Ascending aorta (tissue), 2 donors: ENCODE data around the gene MBD4. TPM values are rescaled to one million over a fixed set of nuclear protein-coding genes. Genes with fewer than 3 reads are reported as not detected.
"Not testable (repeated sequence)": the region's sequence is repeated elsewhere in the genome, so short reads cannot be mapped to it uniquely, and the experiment has no call there.

ENCODE experiments used
- DNase-seq, 2 donors: peaks; one replicate each; pipeline ENCODE4 v3.0.0-alpha.2; 2019; ENCODE audit warnings: low spot score in 2 of 2
- H3K27ac ChIP-seq, 2 donors: fragments of 200-600 bp; sonication (generic); one replicate each; pipeline ENCODE4 v1.5.1; 2016 to 2017; ENCODE audit warnings: mild to moderate bottlenecking in 1 of 2
- H3K27me3 ChIP-seq: fragments of 200-600 bp; sonication (generic); one replicate; pipeline ENCODE4 v1.5.1; 2017
- H3K36me3 ChIP-seq, 2 donors: fragments of 200-600 bp; sonication (generic); one replicate each; pipeline ENCODE4 v1.5.1; 2016
- H3K4me1 ChIP-seq, 2 donors: fragments of 200-600 bp; sonication (generic); one replicate each; pipeline ENCODE4 v1.5.1; 2016 to 2017; ENCODE audit warnings: mild to moderate bottlenecking in 1 of 2
- H3K4me3 ChIP-seq, 2 donors: fragments of 200-600 bp; sonication (generic); one replicate each; pipeline ENCODE4 v1.5.1; 2016 to 2017; ENCODE audit warnings: mild to moderate bottlenecking in 1 of 2
- H3K9me3 ChIP-seq, 2 donors: fragments of 200-600 bp; sonication (generic); one replicate each; pipeline ENCODE4 v1.5.1; 2016
- CTCF ChIP-seq, 3 experiments: fragments of 200-600 bp in 2 of 3; fragments of 450-650 bp in 1 of 3; sonication (generic) in 2 of 3; IDR thresholded peaks; one replicate each; pipeline ENCODE4 v1.5.1; 2016 to 2019; ENCODE audit warnings: antibody characterized with exemption in 3 of 3, mild to moderate bottlenecking in 1 of 3, moderate library complexity in 1 of 3
- intact Hi-C: fragments of 100-400 bp; cut with DNase I; formaldehyde crosslinking; loops from one replicate; pipeline ENCODE4 v1.15.1; 2023
- total RNA-seq: library from RNA; depleted of rRNA; stranded (reverse); fragments of >200 nt; gene quantifications from one replicate; pipeline ENCODE4 v1.1.0, GENCODE V29; 2016

MBD4 gene
- total RNA-seq, result 57.6 TPM

GRCh38 chr3:129439817-129440617 lies at the start of gene MBD4, which contains the start of gene IFT122:
MBD4 (minus strand) TSS chr3:129439948; CDS start chr3:129439833, 115 bp downstream.
IFT122 (plus strand) TSS chr3:129440224; CDS start chr3:129440331, 107 bp downstream.
- Histone ChIP-seq H3K36me3 (peaks cover 13 to 23% of the 10 kb centered on the region in 2 donors), H3K27me3 (no peaks in the 10 kb centered on the region), H3K9me3 (no peaks in the 10 kb centered on the region), H3K27ac (peak within 1 kb of the TSS; percentile 84 to 85), H3K4me1 (peaks cover 16 to 36% of the 10 kb centered on the region in 2 donors), H3K4me3 (peak within 1 kb of the TSS; percentile 84 to 96)
- TF ChIP-seq CTCF (IDR thresholded peaks at IDR 0.05), result no peak
- intact Hi-C loops, result loop anchor here (1.0 to 5.0 kb wide), 5 partner anchors 12 to 187 kb away; partner anchors contain the start of gene EFCAB12
- peak; percentile 94 to 99 for DNase-seq

GRCh38 chr3:129489258-129489657 lies 49.5 kb upstream of the MBD4 start:
- H3K36me3 ChIP-seq, result peaks cover 11 to 23% of the 10 kb centered on the region in 2 donors
- DNase-seq, H3K27me3 ChIP-seq, H3K9me3 ChIP-seq, H3K27ac ChIP-seq, intact Hi-C loops, H3K4me3 ChIP-seq: not testable (repeated sequence)
- peaks cover 17 to 33% of the 10 kb centered on the region in 2 donors for H3K4me1 ChIP-seq

- H3K27me3 ChIP-seq, intact Hi-C loops, H3K4me3 ChIP-seq, H3K9me3 ChIP-seq, DNase-seq: not testable (repeated sequence)
- peaks cover 17 to 33% of the 10 kb centered on the region in 2 donors for H3K4me1 ChIP-seq
- H3K27ac ChIP-seq, result peak overlapping the region; percentile 83
- H3K36me3 ChIP-seq, result peaks cover 7 to 25% of the 10 kb centered on the region in 2 donors
These were observed 48.2 kb upstream of the MBD4 start for GRCh38 chr3:129487868-129488335.

GRCh38 chr3:129487183-129487867 lies 47.6 kb upstream of the MBD4 start:
- Histone ChIP-seq H3K27me3 (no peaks in the 10 kb centered on the region), H3K4me1 (peaks cover 17 to 33% of the 10 kb centered on the region in 2 donors), H3K4me3 (no peak overlapping the region), H3K27ac (peak overlapping the region; percentile 83), H3K36me3 (peaks cover 5 to 25% of the 10 kb centered on the region in 2 donors), H3K9me3 (no peaks in the 10 kb centered on the region)
- intact Hi-C loops, result no loop called here
- no peak for DNase-seq
- TF ChIP-seq CTCF (IDR thresholded peaks at IDR 0.05), result no peak

GRCh38 chr3:129486664-129487035 lies 46.9 kb upstream of the MBD4 start:
- Histone ChIP-seq H3K9me3 (no peaks in the 10 kb centered on the region), H3K36me3 (peaks cover 1 to 18% of the 10 kb centered on the region in 2 donors), H3K27me3 (no peaks in the 10 kb centered on the region), H3K4me1 (peaks cover 17 to 34% of the 10 kb centered on the region in 2 donors), H3K4me3 (no peak overlapping the region), H3K27ac (peak overlapping the region; percentile 83)
- DNase-seq, result no peak
- intact Hi-C loops, result no loop called here
- no peak for TF ChIP-seq CTCF (IDR thresholded peaks at IDR 0.05)

GRCh38 chr3:129485721-129486663 lies 46.2 kb upstream of the MBD4 start:
- Histone ChIP-seq H3K27me3 (no peaks in the 10 kb centered on the region), H3K4me1 (peaks cover 17 to 36% of the 10 kb centered on the region in 2 donors), H3K27ac (peak overlapping the region; percentile 83), H3K9me3 (no peaks in the 10 kb centered on the region), H3K36me3 (peaks cover 0 to 16% of the 10 kb centered on the region in 2 donors), H3K4me3 (peak overlapping the region in 1 of 2 donors; percentile 26)
- TF ChIP-seq CTCF (IDR thresholded peaks at IDR 0.05), result no peak
- peak; percentile 75 to 94 for DNase-seq
- intact Hi-C loops, result no loop called here

GRCh38 chr3:129485146-129485545 lies 45.4 kb upstream of the MBD4 start:
- intact Hi-C loops, DNase-seq: not testable (repeated sequence)
- peaks cover 7 to 20% of the 10 kb centered on the region in 2 donors for H3K36me3 ChIP-seq

More at GRCh38 chr3:129485146-129485545, 45.4 kb upstream of the MBD4 start:
- Histone ChIP-seq H3K4me3 (peak overlapping the region in 1 of 2 donors; percentile 26), H3K4me1 (peaks cover 12 to 30% of the 10 kb centered on the region in 2 donors), H3K27ac (peak overlapping the region; percentile 83)
- H3K9me3 ChIP-seq, H3K27me3 ChIP-seq: not testable (repeated sequence)
